Neural cell (in vitro differentiated cells): Measurements from ENCODE around the gene TUBGCP2. TPM values are rescaled to one million over a fixed set of nuclear protein-coding genes. Genes with fewer than 3 reads are reported as not detected.

Experiments used
- H2AFZ ChIP-seq: fragments of 200-600, 300-800 bp; sonication (generic), shearing (Covaris generic); 2 replicates; pipeline ENCODE4 v1.6.0; 2014; ENCODE audit warnings: low read depth, mild to moderate bottlenecking, antibody characterized with exemption, low read length, moderate library complexity
- H3F3A ChIP-seq: fragments of 200-600 bp; shearing (Covaris generic); 2 replicates; pipeline ENCODE4 v1.6.1; 2016; ENCODE audit warnings: mild to moderate bottlenecking, moderate library complexity, mixed read lengths, antibody characterized with exemption, low read length; ENCODE audit not compliant: insufficient read depth, poor library complexity, severe bottlenecking
- H3K27ac ChIP-seq: fragments of 200-600, 300-800 bp; sonication (generic), shearing (Covaris generic); 2 replicates; pipeline ENCODE4 v1.5.1; 2014; ENCODE audit warnings: mild to moderate bottlenecking, low read length, moderate library complexity
- H3K27me3 ChIP-seq: fragments of 300-800, 200-600 bp; sonication (generic), shearing (Covaris generic); 2 replicates; pipeline ENCODE4 v1.6.0; 2014; ENCODE audit warnings: mild to moderate bottlenecking, low read depth, low read length, moderate library complexity; ENCODE audit not compliant: insufficient read depth
- H3K36me3 ChIP-seq: fragments of 300-800, 200-600 bp; sonication (generic), shearing (Covaris generic); 2 replicates; pipeline ENCODE4 v1.5.1; 2014; ENCODE audit warnings: mild to moderate bottlenecking, antibody characterized with exemption, low read length, moderate library complexity; ENCODE audit not compliant: insufficient read depth
- H3K4me2 ChIP-seq: fragments of 300-800, 200-600 bp; sonication (generic), shearing (Covaris generic); 2 replicates; pipeline ENCODE4 v1.6.0; 2014; ENCODE audit warnings: mild to moderate bottlenecking, low read length
- H3K4me3 ChIP-seq: fragments of 300-800, 200-600 bp; sonication (generic), shearing (Covaris generic); 2 replicates; pipeline ENCODE4 v1.5.1; 2014; ENCODE audit warnings: mild to moderate bottlenecking, low read length, moderate library complexity
- H3K79me2 ChIP-seq: fragments of 200-600 bp; shearing (Covaris generic); replicated peaks from 2 replicates; pipeline ENCODE4 v1.6.0; 2014; ENCODE audit warnings: mild to moderate bottlenecking, low read length, moderate library complexity; ENCODE audit not compliant: insufficient read depth
- H3K9ac ChIP-seq: fragments of 300-800, 200-600 bp; sonication (generic), shearing (Covaris generic); 2 replicates; pipeline ENCODE4 v1.6.1; 2016; ENCODE audit warnings: mild to moderate bottlenecking, low read length, mixed read lengths
- H3K9me2 ChIP-seq: fragments of 200-600 bp; shearing (Covaris generic); 2 replicates; pipeline ENCODE4 v1.6.1; 2016; ENCODE audit warnings: mild to moderate bottlenecking, low read length, mixed read lengths; ENCODE audit not compliant: insufficient read depth
- H3K9me3 ChIP-seq: fragments of 200-600, 300-800 bp; sonication (generic), shearing (Covaris generic); 2 replicates; pipeline ENCODE4 v1.6.1; 2016; ENCODE audit warnings: mild to moderate bottlenecking, mixed run types, low read length, moderate library complexity, mixed read lengths
- H4K20me1 ChIP-seq: fragments of 200-600 bp; shearing (Covaris generic); 2 replicates; pipeline ENCODE4 v1.6.1; 2016; ENCODE audit warnings: mild to moderate bottlenecking, mixed run types; ENCODE audit not compliant: insufficient read depth
- EP300 ChIP-seq: fragments of 450-650 bp; conservative IDR thresholded peaks from 2 replicates; pipeline ENCODE4 v1.6.1; 2014; ENCODE audit warnings: antibody characterized with exemption, mild to moderate bottlenecking, moderate library complexity; ENCODE audit not compliant: poor library complexity, severe bottlenecking
- EZH2 ChIP-seq: fragments of 200-600, 300-800 bp; shearing (Covaris generic), sonication (generic); IDR thresholded peaks from 2 replicates; pipeline ENCODE4 v1.6.1; 2014; ENCODE audit warnings: antibody characterized with exemption, low read length, borderline replicate concordance, mild to moderate bottlenecking; ENCODE audit not compliant: insufficient read depth, poor library complexity, severe bottlenecking
- MXI1 ChIP-seq: fragments of 450-650 bp; conservative IDR thresholded peaks from 2 replicates; pipeline ENCODE4 v1.6.1; 2014; ENCODE audit warnings: antibody characterized with exemption, mild to moderate bottlenecking; ENCODE audit not compliant: poor library complexity, severe bottlenecking
- POLR2AphosphoS5 ChIP-seq: IDR thresholded peaks from 2 replicates; pipeline ENCODE4 v1.6.1; 2012
- RAD21 ChIP-seq: fragments of 450-650 bp; conservative IDR thresholded peaks from 2 replicates; pipeline ENCODE4 v1.6.1; 2014; ENCODE audit warnings: antibody characterized with exemption, mild to moderate bottlenecking, moderate library complexity
- SMC3 ChIP-seq: fragments of 450-650 bp; conservative IDR thresholded peaks from 2 replicates; pipeline ENCODE4 v1.6.1; 2014; ENCODE audit warnings: antibody characterized with exemption, mild to moderate bottlenecking, moderate library complexity; ENCODE audit not compliant: poor library complexity
- TAF1 ChIP-seq: IDR thresholded peaks from 2 replicates; pipeline ENCODE4 v1.6.1; 2012; ENCODE audit warnings: low read depth
- polyA plus RNA-seq: library from polyadenylated mRNA; depleted of rRNA; stranded (reverse); fragments of >200 nt; gene quantifications from 2 replicates; pipeline ENCODE4 v1.2.3, GENCODE V29; 2014
- TF ChIP-seq, protein P1 (sequence below): fragments of 450-650 bp; IDR thresholded peaks from 2 replicates; pipeline ENCODE4 v1.5.1; 2014; ENCODE audit warnings: antibody characterized with exemption, mild to moderate bottlenecking, moderate library complexity; ENCODE audit not compliant: poor library complexity, severe bottlenecking
- TF ChIP-seq, protein P2 (sequence below): IDR thresholded peaks from 2 replicates; pipeline ENCODE4 v1.6.1; 2012; ENCODE audit warnings: borderline replicate concordance

TUBGCP2 gene
- polyA plus RNA-seq, 1 donor from 2014 or later: 34.5 TPM

- no peak overlapping the region for H3K27ac ChIP-seq
- TF ChIP-seq, protein P1, sequence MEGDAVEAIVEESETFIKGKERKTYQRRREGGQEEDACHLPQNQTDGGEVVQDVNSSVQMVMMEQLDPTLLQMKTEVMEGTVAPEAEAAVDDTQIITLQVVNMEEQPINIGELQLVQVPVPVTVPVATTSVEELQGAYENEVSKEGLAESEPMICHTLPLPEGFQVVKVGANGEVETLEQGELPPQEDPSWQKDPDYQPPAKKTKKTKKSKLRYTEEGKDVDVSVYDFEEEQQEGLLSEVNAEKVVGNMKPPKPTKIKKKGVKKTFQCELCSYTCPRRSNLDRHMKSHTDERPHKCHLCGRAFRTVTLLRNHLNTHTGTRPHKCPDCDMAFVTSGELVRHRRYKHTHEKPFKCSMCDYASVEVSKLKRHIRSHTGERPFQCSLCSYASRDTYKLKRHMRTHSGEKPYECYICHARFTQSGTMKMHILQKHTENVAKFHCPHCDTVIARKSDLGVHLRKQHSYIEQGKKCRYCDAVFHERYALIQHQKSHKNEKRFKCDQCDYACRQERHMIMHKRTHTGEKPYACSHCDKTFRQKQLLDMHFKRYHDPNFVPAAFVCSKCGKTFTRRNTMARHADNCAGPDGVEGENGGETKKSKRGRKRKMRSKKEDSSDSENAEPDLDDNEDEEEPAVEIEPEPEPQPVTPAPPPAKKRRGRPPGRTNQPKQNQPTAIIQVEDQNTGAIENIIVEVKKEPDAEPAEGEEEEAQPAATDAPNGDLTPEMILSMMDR: no peak
- TF ChIP-seq RAD21: no peak
- TF ChIP-seq EZH2: no peak
- TF ChIP-seq SMC3: no peak
- no peak for TF ChIP-seq POLR2AphosphoS5
- no peak for TF ChIP-seq MXI1
- TF ChIP-seq, protein P2, sequence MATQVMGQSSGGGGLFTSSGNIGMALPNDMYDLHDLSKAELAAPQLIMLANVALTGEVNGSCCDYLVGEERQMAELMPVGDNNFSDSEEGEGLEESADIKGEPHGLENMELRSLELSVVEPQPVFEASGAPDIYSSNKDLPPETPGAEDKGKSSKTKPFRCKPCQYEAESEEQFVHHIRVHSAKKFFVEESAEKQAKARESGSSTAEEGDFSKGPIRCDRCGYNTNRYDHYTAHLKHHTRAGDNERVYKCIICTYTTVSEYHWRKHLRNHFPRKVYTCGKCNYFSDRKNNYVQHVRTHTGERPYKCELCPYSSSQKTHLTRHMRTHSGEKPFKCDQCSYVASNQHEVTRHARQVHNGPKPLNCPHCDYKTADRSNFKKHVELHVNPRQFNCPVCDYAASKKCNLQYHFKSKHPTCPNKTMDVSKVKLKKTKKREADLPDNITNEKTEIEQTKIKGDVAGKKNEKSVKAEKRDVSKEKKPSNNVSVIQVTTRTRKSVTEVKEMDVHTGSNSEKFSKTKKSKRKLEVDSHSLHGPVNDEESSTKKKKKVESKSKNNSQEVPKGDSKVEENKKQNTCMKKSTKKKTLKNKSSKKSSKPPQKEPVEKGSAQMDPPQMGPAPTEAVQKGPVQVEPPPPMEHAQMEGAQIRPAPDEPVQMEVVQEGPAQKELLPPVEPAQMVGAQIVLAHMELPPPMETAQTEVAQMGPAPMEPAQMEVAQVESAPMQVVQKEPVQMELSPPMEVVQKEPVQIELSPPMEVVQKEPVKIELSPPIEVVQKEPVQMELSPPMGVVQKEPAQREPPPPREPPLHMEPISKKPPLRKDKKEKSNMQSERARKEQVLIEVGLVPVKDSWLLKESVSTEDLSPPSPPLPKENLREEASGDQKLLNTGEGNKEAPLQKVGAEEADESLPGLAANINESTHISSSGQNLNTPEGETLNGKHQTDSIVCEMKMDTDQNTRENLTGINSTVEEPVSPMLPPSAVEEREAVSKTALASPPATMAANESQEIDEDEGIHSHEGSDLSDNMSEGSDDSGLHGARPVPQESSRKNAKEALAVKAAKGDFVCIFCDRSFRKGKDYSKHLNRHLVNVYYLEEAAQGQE: no peak
- no peak for TF ChIP-seq EP300
- TF ChIP-seq TAF1: no peak
- H2AFZ ChIP-seq: no peak overlapping the region
- H3K79me2 ChIP-seq: no peaks in the 10 kb centered on the region
- H3K9ac ChIP-seq: no peak overlapping the region
- no peaks in the 10 kb centered on the region for H3K36me3 ChIP-seq
- no peaks in the 10 kb centered on the region for H3K9me3 ChIP-seq
- H4K20me1 ChIP-seq: no peaks in the 10 kb centered on the region
- no peak overlapping the region for H3K4me3 ChIP-seq
- no peaks in the 10 kb centered on the region for H3F3A ChIP-seq
- H3K9me2 ChIP-seq: no peaks in the 10 kb centered on the region
- H3K4me2 ChIP-seq: no peak overlapping the region
- no peaks in the 10 kb centered on the region for H3K27me3 ChIP-seq
These were observed 15.5 kb downstream of the TUBGCP2 start for GRCh38 chr10:133292919-133293809.

- H3F3A ChIP-seq: no peaks in the 10 kb centered on the region
- no peak overlapping the region for H3K27ac ChIP-seq
- no peaks in the 10 kb centered on the region for H3K36me3 ChIP-seq
- no peaks in the 10 kb centered on the region for H3K79me2 ChIP-seq
- no peak overlapping the region for H3K4me2 ChIP-seq
- TF ChIP-seq SMC3 (no peak), EP300 (no peak), POLR2AphosphoS5 (no peak), EZH2 (no peak)
- TF ChIP-seq, protein P2: no peak
- TF ChIP-seq, protein P1: no peak
- H3K27me3 ChIP-seq: no peaks in the 10 kb centered on the region
- no peak overlapping the region for H3K9ac ChIP-seq
- H4K20me1 ChIP-seq: no peaks in the 10 kb centered on the region
- H3K4me3 ChIP-seq: no peak overlapping the region
- H3K9me2 ChIP-seq: no peaks in the 10 kb centered on the region
- no peaks in the 10 kb centered on the region for H3K9me3 ChIP-seq
- H2AFZ ChIP-seq: no peak overlapping the region
These were observed 18.9 kb downstream of the TUBGCP2 start for GRCh38 chr10:133289761-133290160.
